Hematopoietic multipotent progenitor cell treated with erythropoietin and hydrocortisone succinate and interleukin-3 and kit ligand, for 15 days (in vitro differentiated cells): ENCODE results near the gene ARMH1.

Source experiments
- DNase-seq: peaks from one replicate; pipeline ENCODE4 v3.0.0-alpha.2; 2015; ENCODE audit warnings: low spot score

The ARMH1 gene

DNA sequence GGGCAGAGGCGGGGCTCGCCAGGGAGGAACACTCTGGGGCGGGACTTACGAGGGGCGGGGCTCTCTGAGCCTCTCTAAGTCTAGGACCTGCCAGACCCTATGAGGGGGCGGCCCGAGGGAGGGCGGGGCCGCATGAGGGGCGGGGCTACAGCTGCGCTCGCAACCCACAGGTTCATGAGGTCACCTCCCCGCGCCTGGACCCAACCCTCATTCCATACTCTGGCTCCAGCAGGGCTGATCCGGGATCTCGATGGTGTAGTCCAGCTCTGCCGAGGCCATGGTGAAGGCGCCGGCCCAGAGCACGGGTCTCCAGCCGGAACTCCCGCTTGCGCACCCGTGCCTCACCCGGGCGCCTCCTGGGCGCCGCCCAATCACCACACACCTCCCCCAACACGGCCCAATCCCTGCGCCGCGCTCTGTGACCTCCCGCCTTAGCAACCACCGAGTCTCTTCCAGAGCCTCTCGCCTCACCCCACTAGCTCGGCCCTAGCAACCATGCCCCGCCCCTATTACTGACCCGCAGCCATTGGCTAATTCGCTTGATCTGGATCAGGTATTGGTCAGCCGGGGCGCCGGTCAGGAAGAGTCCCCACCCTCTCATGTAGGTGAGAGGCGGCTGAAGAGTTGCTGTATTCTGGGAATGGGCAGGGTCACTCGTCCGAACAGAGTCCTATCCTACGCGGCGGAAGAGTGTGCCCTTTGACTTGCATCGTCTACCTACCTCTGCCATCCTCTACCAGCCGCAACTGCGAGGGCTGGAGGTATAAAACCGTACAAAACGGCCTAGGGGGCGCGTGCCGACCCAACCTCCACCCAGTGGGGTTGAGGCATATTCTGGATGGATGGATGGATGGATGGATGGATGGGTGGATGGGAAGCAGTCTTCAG is at the start of gene ARMH1, which contains the start of gene TMEM53:
Gene ARMH1 (plus strand): TSS at position 602 of the 888 bp plus-strand sequence. CDS start 14,984 bp downstream, outside the sequence.
Gene TMEM53 (minus strand): TSS at position 369 of the 888 bp plus-strand sequence. CDS start 90 bp downstream, at position 279.
- peak; percentile 98 for DNase-seq

- DNase-seq = no peak
Measured at GRCh38 chr1:44625348-44625747, 49.2 kb upstream of the ARMH1 start.

DNA sequence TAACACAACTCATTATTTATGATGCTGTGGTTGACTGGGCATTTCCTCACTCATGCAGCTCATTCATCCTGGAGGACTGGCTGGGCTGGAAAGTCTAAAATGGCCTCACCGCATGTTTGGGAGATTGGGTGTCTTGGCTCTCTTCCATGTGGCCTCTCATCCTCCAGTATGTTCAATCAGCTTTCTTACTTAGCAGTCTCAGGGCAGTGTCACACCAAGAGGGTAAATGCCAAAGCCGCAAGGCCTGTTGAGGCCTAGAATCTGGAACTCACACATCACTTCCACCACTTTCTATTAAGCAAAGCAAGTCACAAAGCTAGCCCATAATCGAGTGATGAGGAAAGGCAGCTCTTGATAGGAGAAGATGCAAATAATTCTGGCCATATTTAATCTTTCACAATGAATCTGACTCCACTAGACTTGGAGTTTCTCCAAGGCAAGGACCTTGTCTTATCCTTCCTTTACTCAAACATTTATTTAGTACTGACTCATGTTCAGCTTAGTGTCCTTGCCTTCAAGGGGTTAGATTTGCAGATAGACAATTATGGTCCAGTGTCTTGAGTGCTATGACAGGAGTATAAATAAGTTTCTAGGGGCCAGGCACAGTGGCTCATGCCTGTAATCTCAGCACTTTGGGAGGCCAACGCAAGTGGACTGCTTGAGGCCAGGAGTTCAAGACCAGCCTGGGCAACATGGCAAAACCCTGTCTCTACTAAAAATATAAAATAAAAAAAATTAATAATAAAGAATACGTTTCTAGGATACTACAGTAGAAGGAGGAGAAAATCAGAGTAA is 45.4 kb upstream of the ARMH1 start:
- no peak for DNase-seq

DNA sequence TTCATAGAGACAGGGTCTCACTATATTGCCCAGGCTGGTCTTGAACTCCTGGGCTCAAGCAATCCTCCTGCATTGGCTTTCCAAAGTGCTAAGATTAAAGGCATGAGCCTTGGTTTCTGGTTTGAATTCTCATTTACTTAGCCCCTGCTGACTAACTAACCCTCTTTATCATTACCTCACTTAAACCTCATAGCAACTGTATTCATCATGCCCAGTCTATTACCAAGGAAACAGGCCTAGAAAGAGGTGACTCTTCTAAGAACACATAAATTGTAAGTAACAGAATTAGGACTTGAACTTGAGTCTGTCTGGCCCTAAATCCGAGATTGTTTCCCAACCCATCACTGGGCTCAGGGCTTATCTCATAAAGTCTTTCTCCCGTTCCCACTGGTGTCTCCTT is 44.4 kb upstream of the ARMH1 start:
- no peak for DNase-seq

- DNase-seq = peak; percentile 54
Measured at GRCh38 chr1:44631333-44631646, 43.2 kb upstream of the ARMH1 start.

DNA sequence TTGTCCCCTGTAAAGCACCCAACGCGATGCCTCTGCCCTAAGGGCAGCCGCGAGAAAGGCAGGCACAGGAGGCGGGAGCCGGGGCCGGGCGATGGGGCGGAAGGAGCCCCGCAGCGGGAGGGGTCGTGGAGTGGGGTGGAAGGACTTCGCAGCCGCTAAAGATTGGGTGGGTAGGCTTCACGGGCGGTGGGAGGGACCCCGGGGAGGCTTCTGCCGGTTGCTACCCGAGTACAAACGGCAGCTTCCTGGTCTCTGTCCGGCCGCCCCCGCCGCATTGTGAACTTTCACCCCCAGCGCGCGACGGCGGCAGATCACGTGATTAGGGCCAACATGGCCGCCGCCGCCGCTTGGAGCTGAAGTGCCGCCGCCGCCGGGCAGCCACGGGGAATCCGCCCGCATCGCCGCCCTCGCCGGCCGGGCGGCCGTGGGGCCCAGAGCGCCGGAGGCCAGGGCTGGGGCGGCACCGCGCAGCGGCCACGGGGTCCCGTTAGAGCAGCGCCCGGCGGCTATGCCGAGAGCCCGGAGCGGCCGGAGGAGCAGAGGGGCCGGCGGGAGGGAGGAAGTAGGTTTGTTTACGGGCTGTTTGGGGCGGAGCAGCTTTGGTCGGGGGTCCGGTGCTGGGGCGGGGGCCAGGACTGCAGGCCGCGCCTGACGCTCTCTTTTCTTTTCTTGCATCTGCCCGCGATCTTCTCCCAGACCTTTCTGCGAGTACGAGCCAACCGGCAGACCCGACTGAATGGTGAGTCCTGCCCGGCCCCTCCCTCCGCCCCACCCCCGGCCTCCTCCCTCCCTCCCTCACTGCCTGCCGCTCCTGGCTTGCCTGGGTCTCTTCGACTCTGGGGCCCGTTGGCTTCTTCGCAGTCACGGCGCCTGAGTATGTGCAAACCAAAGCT is 42.6 kb upstream of the ARMH1 start:
- peak; percentile 85 for DNase-seq

- DNase-seq = peak; percentile 75
Measured at GRCh38 chr1:44632598-44632997, 41.9 kb upstream of the ARMH1 start.

- no peak for DNase-seq
Measured at GRCh38 chr1:44634606-44635189, 39.8 kb upstream of the ARMH1 start.

GRCh38 chr1:44635439-44635838 is 39.1 kb upstream of the ARMH1 start:
- no peak for DNase-seq

- no peak for DNase-seq
Measured at GRCh38 chr1:44636083-44636687, 38.3 kb upstream of the ARMH1 start.

GRCh38 chr1:44636688-44637598 is 37.6 kb upstream of the ARMH1 start:
- DNase-seq = peak; percentile 71

DNA sequence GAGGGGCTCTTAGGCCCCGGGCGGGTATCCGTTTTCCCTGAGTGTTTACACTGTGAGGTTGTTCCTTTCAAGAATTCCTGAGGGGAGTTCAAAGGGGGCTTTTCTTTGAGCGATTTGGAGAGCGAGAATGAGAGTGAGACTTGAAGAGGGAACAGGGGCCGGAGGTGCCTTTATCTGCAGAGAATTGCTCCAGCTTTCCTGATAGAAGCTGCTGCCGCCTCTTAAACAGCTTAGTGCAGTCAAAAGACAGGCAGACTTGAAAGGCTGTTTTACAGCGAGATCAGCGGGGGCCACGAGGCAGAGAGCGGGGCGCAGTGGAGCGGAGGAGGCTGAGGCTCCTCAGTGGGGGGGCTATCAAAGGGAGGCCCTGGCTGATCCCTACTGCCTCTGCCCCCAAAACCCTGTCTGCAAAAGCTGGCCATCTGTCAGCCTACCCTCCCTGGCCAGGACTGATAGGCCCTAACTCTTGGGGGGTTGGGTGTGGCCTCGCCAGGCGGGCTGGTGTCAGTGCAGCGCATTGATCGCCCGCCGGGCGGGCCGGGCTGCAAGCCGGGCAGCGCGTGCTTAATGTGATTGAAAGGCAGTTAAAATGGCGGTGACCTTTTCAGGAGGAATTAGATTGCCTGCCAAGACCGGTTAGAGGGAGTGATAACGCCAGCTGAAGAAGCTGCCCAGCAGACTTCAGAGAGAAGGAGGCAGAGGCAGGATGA is 36.7 kb upstream of the ARMH1 start:
- peak; percentile 95 for DNase-seq

DNA sequence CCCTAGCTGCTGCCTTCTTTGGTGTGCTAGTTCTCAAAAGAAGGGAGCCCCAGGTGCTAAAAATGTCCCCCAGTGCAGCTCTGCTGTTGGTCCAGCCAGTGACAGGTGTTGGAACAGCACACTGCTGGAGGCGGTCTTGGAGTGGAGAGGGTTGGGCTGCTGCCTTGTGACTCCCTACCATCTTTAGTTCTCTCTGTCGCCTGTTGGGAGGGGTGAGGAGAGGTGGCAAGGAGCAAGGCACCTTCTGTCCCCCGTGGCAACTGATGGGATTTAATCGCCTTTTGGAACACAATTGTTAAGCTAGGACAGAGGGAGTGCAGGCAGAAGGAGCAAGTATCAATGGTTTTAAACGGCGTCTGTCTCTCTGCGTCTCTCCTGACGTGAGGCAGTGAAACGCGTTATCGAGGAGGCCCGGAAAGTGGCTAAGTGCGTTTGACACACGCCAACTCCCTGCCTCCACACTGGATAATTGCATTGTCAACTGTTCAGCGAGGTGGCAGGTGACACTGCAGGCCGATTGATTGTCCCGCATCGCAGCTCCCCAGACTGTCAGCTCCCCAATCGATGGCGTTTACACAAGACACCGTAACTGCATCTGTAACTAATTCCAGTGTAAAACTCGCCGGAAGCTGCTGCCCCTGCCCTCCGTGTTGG is 34.2 kb upstream of the ARMH1 start:
- no peak for DNase-seq

- no peak for DNase-seq
Measured at GRCh38 chr1:44641126-44642102, 33.1 kb upstream of the ARMH1 start.

- no peak for DNase-seq
Measured at GRCh38 chr1:44642255-44642654, 32.3 kb upstream of the ARMH1 start.

GRCh38 chr1:44642925-44643324 is 31.6 kb upstream of the ARMH1 start:
- no peak for DNase-seq

- DNase-seq = no peak
Measured at GRCh38 chr1:44643721-44644334, 30.7 kb upstream of the ARMH1 start.
